GDM1 (cell line): ENCODE measurements around the gene NCBP2L.
A peak's percentile ranks its signal among the peaks of the same experiment; 100 is the strongest.

Experiments
- DNase-seq: peaks from one replicate; lab custom pipeline; 2025; lab: John Stamatoyannopoulos, UW

NCBP2L gene

GRCh38 chrX:107777536-107777832 is at the start of gene NCBP2L:
NCBP2L (plus strand) TSS chrX:107777733; CDS start chrX:107794221, 16,488 bp downstream.
- no peak for DNase-seq

DNA sequence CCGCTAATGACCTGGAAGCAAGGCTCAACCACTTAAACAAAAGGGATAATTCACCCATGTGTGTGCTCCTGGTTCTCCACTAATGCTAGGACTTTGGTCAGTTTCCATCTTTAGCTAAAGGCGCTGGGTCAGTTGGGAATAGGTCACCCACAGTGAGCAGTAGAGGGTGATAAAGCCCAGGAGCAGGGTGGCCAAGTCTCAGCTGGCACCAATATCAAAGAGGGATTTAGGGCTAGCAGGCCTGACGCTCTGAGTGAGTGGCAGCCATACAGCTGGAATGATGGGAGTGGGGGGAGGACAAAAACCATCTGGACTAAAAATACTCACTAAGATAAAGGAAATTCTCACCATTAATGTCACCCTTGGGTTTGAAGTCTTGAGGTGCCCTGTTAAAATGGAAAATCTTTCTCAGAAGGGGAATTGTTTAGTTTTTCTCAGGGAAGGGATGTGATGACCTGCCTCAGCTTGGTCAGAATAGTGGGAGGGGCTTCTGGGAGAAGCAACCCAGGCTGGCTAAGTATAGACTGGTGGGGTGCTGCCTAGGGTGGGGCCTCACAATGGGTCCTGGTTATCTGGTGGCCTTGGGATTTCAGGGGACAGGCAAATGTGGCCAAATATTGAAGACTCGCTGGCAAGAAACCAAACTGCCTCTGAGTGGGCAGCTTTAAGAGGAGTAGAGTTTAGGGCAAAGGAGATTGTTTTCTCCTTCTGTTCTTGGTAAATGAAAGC is 49.0 kb upstream of the NCBP2L start:
- DNase-seq = no peak

DNA sequence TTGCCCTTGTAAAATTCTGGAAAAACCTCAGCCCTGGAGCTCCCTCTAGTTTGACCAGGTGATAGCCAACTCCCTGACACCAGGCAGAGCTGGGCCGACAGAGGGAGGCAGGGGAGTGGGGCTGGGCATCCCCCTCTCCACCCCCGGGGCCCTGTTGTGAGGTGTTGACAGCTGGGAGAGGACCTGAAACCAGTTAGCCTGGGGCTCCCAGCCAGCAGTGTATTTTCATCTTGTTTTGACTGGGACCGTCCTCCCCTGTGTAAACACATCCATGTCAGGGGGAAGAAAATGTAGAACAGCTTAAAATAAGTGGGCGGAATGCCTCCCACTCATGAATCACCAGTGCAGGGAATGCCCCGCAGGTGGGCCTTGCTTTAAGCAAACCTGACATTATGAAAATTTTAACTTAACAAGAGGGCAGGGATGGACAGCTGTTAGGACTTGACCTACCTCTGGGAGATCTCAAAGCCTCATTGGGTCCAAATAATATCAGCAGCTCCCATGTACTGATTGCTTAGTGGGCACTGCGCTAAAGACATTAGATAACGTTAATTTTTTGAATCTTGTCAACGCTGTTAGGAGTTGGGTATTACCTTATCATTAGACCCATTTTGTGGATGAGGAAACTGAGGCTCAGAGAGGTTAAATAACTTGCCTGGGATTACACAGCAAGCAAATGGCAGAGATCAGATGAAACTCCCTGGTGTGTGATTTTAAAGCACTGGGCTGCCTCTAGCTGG is 47.8 kb upstream of the NCBP2L start:
- DNase-seq = no peak

DNA sequence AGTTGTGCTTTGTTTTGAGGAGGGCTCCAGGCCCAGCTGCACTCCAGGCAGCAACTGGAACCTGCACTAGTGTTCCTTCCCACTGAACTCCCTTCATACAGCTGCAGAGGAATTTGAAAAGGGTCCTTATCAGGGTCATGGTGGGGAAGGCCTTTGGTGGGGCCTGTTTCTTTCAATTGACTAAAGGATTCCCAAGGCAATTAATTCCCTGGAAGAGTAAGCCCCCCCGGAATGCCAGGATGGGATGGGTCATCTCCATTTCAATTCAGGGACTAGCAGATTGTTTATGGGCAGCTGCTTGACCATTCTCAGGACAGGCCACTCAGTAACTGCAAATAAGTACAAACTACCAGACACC is 47.3 kb upstream of the NCBP2L start:
- DNase-seq = no peak

- no peak for DNase-seq
Measured at GRCh38 chrX:107730991-107731766, 46.4 kb upstream of the NCBP2L start.

DNA sequence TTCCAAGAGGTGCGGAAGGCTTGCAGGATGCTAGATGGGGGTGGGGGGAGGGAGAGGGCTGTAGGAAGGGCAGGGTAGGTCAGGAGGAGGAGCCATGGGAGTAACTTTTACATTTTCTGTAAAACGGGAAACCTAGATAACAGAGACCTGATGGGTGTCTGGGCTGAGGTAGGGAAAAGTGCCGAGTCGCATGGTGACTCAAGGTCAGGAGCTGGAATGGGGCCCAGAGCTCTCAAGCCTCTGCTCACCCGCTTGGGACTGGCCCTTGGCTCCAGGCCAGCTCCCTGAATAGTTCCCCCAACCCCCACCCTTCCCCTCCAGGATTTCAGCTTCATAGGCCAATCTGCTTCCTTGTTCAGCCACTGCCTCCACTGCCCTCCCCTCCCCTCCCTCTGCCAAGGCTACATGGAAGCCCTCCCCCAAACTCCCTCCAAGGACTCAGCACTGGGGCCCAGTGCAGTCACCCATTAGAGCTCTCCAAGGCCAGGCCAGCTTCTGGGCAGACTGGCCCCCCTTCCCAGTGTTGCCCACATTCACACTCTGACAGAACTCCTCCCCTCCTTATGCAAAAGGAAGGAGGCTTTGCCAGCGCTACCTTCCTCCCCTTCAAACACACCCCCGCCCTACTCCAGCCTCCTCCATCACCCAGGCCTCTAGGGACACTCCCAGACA is 45.6 kb upstream of the NCBP2L start:
- DNase-seq = peak; percentile 21

GRCh38 chrX:107733686-107734085 is 43.8 kb upstream of the NCBP2L start:
- DNase-seq = no peak

GRCh38 chrX:107734646-107735045 is 42.9 kb upstream of the NCBP2L start:
- no peak for DNase-seq

DNA sequence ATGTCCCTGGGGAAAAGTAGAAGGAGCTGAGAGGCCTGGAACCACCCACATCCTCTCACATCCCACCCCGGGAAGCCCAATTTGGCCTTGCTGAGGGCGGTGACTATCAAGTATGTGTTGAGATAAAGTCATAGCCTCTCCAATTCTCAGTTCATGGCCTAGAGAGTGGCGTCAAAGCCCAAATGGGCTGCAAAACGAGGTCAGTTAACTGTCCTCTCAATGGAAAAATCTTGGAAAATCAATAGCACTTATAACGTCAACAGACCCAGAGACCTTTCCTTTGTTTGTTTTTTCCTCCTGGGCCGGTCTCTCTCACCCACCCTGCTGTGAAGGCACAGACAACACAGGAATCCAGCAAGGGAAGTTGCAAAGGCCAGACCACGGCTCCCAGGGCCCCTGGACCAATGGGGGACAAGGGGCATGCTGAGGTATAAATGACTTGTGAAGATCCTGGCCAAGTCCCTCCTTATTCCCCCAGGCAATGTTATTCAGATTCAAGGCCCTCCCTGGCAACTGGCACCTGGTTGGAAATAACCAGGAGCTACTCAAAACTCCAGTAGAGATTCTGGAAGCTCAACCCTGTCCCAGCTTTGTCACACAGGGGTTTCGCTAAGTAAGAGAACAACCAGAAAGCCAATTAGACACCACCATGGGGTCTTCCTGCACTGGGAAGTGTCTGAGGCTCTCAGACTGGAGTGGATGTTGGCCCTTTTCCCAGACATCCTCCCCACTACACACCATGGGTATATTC is 40.6 kb upstream of the NCBP2L start:
- DNase-seq = no peak

DNA sequence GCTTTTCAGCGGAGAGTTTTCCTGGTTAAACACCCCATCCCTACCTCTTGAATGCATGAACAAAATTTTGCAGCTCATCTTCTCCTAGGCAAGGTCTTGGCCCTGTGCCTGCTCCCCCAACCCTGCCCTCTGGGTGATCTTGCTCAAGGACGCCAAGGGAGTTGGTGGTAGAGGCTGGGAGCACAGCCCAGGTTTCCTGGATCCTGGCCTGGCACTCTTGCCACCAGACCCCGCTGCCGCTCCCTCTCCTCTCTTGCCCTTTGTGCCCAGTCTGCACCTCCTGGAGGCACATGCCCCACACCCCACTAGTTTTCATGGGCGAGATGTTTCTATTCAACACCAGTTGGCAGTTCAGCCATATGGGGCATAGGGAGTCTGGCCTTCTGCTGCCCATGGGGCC is 39.3 kb upstream of the NCBP2L start:
- no peak for DNase-seq

DNA sequence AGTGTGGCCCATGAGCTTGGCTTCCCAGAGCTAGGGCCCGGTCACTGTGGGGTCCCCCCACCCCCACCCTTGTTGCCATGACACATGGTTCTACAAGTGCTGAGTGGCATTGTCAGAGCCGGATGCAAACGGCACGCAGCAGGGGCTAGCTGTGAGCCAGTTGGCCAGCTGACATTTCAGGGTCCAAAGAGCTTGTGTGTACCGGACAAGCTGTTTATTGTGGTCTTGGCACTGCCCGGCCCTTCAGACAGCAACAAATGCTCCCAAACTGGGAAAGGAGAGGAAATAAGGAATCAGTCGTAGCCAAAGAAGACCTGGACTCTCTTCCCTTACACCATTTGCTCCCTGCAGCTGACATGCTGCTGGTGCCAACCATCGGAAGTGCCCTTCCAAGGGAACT is 38.8 kb upstream of the NCBP2L start:
- no peak for DNase-seq

DNA sequence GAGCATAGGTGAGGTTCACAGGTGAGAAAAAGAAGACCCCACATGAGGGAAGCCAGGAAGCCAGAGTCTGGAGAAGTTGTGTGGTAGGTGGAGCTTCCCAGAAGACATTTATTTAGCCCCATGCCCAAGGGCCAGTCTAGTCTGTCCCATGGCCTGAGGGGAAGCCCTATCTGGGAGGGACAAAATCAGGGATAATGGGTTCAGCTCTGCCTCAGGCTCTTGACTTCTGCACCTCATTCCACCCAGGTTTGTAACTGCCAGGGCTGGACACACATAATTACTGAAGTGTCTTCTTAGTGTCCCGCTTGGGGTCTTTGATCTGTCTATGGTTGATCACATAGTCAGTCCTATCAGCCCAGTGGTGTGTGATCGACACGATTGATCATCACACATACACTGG is 38.0 kb upstream of the NCBP2L start:
- DNase-seq = no peak

- DNase-seq = no peak
Measured at GRCh38 chrX:107741404-107741790, 36.1 kb upstream of the NCBP2L start.

GRCh38 chrX:107742700-107743191 is 34.8 kb upstream of the NCBP2L start:
- no peak for DNase-seq

DNA sequence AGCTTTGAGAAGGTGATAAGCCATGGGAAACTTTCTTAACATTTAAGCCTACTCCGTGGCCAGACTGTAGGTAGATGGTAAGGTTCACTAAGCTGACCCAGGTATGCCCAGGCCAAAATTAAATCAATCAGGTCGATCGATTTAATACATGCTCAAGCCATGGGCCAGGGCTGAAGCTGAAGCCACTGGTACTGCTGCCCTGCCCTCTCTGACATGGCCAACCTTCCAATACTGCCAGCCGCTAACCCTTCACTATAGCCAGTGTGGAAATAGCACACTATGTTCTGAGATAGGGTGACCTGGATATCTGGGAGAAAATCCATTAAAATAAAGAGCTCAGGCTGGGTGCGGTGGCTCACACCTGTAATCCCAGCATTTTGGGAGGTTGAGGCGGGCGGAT is 33.5 kb upstream of the NCBP2L start:
- DNase-seq = no peak

DNA sequence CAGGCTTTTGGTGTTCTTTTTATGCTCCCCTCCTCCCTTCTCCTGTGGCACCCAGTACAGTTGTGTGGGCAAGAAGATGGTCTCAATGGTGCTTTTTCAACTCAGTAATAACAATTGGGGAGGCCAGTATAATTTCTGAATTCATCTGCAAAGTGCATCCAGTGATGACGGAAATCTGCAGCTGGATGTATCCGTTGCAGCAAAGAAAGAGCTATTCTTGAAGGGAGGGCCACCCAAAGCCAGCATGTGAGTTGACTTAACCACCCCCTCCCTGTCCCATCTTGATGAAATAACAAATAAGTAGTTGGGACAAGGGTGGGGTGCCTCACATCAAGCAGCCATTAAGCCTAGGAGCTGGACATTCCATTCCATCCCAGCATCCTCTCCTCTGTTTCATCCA is 32.7 kb upstream of the NCBP2L start:
- DNase-seq = no peak

- no peak for DNase-seq
Measured at GRCh38 chrX:107747596-107748161, 29.9 kb upstream of the NCBP2L start.

DNA sequence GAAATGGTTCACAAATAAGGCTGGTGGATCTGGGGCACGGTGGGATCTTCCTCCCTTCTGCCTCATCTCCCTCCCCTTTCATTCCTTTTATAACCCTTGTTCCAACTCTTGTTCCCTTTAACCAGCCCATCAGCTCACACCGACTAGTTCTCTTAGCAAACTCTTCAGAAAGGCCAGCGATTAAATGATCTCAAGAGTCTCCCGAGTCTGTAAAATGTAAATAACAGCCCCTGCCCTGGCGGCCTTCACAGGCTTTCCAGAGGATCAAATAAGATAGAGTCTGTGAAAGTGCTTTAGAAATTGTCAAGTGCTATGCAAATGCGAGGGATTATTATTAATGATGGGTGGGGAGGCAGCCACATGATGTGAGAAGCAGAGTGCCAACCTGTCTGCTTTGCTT is 29.0 kb upstream of the NCBP2L start:
- DNase-seq = no peak

- DNase-seq = no peak
Measured at GRCh38 chrX:107750263-107750662, 27.3 kb upstream of the NCBP2L start.

GRCh38 chrX:107750861-107751445 is 26.6 kb upstream of the NCBP2L start:
- no peak for DNase-seq

GRCh38 chrX:107752043-107752442 is 25.5 kb upstream of the NCBP2L start:
- DNase-seq = no peak
